HUES48 (cell line): ENCODE measurements around the gene TMTC2.

Experiments
- H3K27ac ChIP-seq: one replicate; pipeline ENCODE4 v1.7.0; 2013; ENCODE audit warnings: low read depth, low read length, inconsistent platforms
- H3K27me3 ChIP-seq: 2 replicates; pipeline ENCODE4 v1.6.1; 2013; ENCODE audit warnings: mild to moderate bottlenecking, low read length; ENCODE audit not compliant: control insufficient read depth, insufficient read depth
- H3K36me3 ChIP-seq: 2 replicates; pipeline ENCODE4 v1.6.1; 2013; ENCODE audit warnings: low read length; ENCODE audit not compliant: control insufficient read depth, insufficient read depth
- H3K4me1 ChIP-seq: 2 replicates; pipeline ENCODE4 v1.6.1; 2013; ENCODE audit warnings: mild to moderate bottlenecking, low read length; ENCODE audit not compliant: control insufficient read depth, insufficient read depth
- H3K4me3 ChIP-seq: 2 replicates; pipeline ENCODE4 v1.5.1; 2013; ENCODE audit warnings: mild to moderate bottlenecking, low read depth, low read length
- H3K9ac ChIP-seq: 2 replicates; pipeline ENCODE4 v1.6.1; 2013; ENCODE audit warnings: mild to moderate bottlenecking, low read depth, low read length, moderate library complexity
- H3K9me3 ChIP-seq: 2 replicates; pipeline ENCODE4 v1.6.1; 2013; ENCODE audit warnings: low read length; ENCODE audit not compliant: control insufficient read depth, insufficient read depth

The TMTC2 gene

DNA sequence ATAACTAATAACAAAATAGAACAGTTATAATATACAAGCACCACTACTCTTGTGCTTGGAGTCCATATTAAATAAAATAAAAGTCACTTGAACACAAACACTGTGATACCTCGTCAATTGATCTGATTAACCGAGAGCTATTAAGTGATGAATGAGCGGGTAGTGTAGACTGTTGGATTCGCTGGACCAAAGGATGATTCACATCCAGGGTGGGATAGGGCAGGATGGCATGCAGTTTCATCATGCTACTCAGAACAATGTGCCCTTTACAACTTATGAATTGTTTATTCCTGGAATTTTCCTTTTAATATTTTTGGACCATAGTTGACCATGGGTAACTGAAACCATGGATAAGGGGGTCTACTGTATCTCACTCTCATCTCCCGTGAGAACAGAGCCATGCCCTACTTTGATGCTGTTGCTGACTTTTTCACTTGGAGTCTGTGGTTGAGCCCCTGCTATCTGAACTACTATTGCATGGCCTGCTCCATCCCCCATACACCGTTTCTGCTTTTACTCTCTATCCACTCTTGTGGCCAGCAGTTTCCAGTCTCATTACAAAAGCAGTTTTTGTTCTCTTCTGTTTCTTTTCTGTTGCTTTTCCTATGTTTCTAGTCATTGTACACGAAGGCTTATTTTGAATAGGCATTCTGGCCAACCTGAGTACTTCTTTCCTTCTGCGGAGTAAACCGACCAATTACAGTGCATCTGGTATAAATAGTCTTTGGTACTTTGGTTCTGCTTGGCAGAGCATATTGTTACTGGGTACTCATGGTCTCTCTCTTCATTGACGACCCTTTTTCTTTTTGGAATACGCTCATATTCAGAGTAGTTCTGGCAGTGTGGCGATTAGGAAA lies 12.2 kb downstream of the TMTC2 start:
- Histone ChIP-seq H3K4me1 (no peaks in the 10 kb centered on the region), H3K27me3 (no peaks in the 10 kb centered on the region), H3K9ac (no peak overlapping the region)

DNA sequence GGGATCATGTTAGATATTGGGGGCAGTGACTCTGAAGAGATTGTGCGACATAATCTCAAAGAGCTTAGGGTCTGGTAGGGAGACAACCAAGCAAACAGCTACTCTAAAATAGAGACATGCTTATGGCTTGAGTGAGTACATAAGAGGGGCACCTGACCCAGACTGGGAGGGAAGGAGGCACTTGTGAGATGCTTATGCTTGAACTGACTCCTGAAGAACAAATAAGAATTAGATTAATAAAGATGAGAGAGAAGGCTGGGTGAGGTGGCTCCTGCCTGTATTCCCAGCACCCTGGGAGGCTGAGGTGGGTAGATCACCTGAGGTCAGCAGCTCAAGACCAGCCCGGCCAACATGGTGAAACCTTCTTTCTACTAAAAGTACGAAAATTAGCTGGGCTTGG lies 19.1 kb downstream of the TMTC2 start:
- Histone ChIP-seq H3K27me3 (no peaks in the 10 kb centered on the region), H3K36me3 (no peaks in the 10 kb centered on the region), H3K4me3 (no peak overlapping the region), H3K9ac (no peak overlapping the region), H3K9me3 (no peaks in the 10 kb centered on the region), H3K27ac (no peak overlapping the region), H3K4me1 (peaks cover 21% of the 10 kb centered on the region)

More for the DNA sequence above, 12.2 kb downstream of the TMTC2 start:
- Histone ChIP-seq H3K9me3 (no peaks in the 10 kb centered on the region), H3K4me3 (no peak overlapping the region), H3K27ac (no peak overlapping the region), H3K36me3 (no peaks in the 10 kb centered on the region)

- Histone ChIP-seq H3K27ac (peak overlapping the region; percentile 60), H3K9me3 (no peaks in the 10 kb centered on the region), H3K4me3 (no peak overlapping the region), H3K36me3 (no peaks in the 10 kb centered on the region), H3K9ac (no peak overlapping the region), H3K27me3 (no peaks in the 10 kb centered on the region), H3K4me1 (peaks cover 21% of the 10 kb centered on the region)
These were observed 21.6 kb downstream of the TMTC2 start for GRCh38 chr12:82708061-82708879.

DNA sequence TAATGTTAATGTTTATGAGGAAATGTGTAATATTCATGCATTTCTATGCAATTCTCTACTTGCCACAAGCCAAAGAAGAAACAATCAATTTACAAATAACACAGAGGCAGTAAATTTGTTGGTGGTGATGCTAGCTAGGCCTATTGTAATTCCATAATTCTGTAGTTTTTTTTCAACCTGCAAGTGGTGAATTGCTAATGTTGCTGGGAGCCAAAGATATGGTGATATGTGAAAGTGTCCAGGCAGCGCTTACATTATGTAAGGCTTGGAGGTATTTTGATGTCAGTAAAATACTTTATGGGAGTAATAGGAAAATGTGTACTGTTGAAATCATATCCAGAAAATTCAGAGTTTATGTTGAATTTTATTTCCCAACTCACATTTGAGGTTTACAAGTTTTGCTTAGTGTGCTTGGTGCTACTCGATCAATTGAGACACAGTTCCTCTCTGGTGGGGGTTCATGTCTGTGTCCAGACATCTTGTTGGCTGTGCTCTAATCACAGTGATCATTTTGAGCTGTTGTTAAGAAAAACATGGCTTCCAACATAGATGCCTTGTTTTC lies 23.2 kb downstream of the TMTC2 start:
- H3K4me3 ChIP-seq = no peak overlapping the region
- peaks cover 21% of the 10 kb centered on the region for H3K4me1 ChIP-seq
- H3K9ac ChIP-seq = no peak overlapping the region
- H3K36me3 ChIP-seq = no peaks in the 10 kb centered on the region
- H3K27me3 ChIP-seq = no peaks in the 10 kb centered on the region
- H3K27ac ChIP-seq = no peak overlapping the region
- H3K9me3 ChIP-seq = no peaks in the 10 kb centered on the region

- Histone ChIP-seq H3K9ac (no peak overlapping the region), H3K27me3 (no peaks in the 10 kb centered on the region), H3K27ac (no peak overlapping the region), H3K36me3 (no peaks in the 10 kb centered on the region), H3K4me3 (no peak overlapping the region), H3K9me3 (no peaks in the 10 kb centered on the region), H3K4me1 (peaks cover 21% of the 10 kb centered on the region)
These were observed 24.0 kb downstream of the TMTC2 start for GRCh38 chr12:82710741-82711140.

DNA sequence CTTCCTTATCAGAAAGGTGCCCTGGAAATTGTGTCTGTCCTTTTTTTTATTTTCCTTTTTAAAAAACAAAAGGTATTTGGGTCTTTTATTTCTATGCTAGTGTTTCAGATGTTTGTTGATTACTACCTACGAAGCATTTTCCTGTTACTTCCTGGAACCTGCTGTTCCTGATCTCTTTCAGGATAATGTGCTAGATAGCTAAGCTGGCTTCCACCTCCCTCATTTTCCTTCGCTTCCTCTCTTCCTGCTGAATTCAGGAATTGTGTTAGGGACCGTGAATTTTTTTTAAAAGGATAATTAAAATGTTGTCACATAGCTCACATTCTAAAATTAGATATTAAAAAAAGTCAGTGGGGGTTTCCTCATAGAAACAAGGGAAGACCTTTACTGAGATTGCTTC lies 27.7 kb downstream of the TMTC2 start:
- H3K27ac ChIP-seq = no peak overlapping the region
- no peaks in the 10 kb centered on the region for H3K27me3 ChIP-seq
- H3K9ac ChIP-seq = no peak overlapping the region
- H3K4me1 ChIP-seq = peaks cover 3% of the 10 kb centered on the region; the same call in 1 of the 2 replicates
- H3K4me3 ChIP-seq = no peak overlapping the region
- H3K9me3 ChIP-seq = no peaks in the 10 kb centered on the region
- H3K36me3 ChIP-seq = no peaks in the 10 kb centered on the region

DNA sequence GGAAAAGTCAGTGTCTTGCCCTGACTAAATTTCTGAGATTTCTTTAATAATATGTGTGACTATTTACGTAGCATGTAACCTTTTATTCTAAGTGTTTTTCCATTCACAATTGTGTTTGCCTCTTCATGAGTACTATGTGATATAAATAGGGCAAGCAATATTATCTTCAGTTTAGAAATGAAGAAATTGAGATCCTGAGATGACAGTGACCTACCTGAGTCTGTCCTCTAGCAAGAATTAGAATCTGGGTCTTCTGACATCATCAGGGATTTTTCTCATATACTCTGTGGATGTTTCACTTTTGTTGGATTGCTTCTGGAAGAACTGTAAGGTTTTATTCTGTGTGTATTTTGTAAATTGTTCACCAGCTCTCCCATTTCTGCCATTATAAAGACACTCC lies 35.0 kb downstream of the TMTC2 start:
- Histone ChIP-seq H3K9ac (no peak overlapping the region), H3K4me3 (no peak overlapping the region)

DNA sequence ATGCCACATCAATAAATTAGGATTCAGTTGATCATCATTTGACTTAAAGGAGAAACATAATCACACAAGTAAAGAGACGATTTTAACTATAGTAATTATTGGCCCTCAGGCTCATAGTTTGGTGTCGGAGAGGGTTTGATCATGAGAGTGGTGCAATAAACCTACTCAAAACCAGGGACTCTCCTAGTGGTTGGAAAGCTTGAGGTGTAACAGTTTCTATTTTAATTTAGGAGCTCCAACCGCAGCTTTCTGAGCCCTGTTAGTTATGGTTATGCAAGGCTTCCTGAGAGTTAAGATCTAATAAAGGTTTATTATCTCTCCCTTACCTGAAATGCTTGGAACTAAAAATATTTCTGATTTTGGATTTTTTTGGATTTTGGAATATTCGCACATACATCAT lies 36.4 kb downstream of the TMTC2 start:
- Histone ChIP-seq H3K9ac (no peak overlapping the region), H3K27me3 (no peaks in the 10 kb centered on the region), H3K27ac (no peak overlapping the region), H3K4me3 (no peak overlapping the region), H3K9me3 (no peaks in the 10 kb centered on the region), H3K4me1 (peaks cover 15% of the 10 kb centered on the region; the same call in 1 of the 2 replicates), H3K36me3 (no peaks in the 10 kb centered on the region)

More for the DNA sequence above, 35.0 kb downstream of the TMTC2 start:
- Histone ChIP-seq H3K27me3 (no peaks in the 10 kb centered on the region), H3K27ac (no peak overlapping the region), H3K36me3 (no peaks in the 10 kb centered on the region), H3K4me1 (peaks cover 15% of the 10 kb centered on the region; the same call in 1 of the 2 replicates), H3K9me3 (no peaks in the 10 kb centered on the region)

GRCh38 chr12:82723891-82724290 lies 37.2 kb downstream of the TMTC2 start:
- H3K4me1 ChIP-seq = peaks cover 15% of the 10 kb centered on the region; the same call in 1 of the 2 replicates
- H3K27ac ChIP-seq = no peak overlapping the region

DNA sequence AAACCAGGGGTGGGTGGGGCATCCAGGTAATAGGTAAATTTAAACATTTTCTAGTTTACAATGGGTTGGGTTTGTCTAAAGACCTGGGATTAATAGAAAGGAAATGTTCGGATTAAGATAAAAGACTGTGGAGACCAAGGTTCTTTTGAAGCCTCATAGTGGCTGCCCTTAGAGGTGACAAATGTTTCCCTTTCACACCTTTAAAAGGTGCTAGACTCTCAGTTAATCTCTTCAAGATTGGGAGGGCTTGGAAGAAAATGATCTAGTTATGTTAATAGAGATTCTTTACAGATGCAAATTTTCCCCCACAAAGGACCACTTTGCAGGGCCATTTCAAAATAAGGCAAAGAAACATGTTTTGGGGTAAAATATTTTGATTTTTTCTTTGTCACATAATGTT lies 39.0 kb downstream of the TMTC2 start:
- H3K9me3 ChIP-seq = no peaks in the 10 kb centered on the region
- H3K36me3 ChIP-seq = no peaks in the 10 kb centered on the region
- H3K27me3 ChIP-seq = no peaks in the 10 kb centered on the region
- H3K4me1 ChIP-seq = peaks cover 11% of the 10 kb centered on the region; the same call in 1 of the 2 replicates
- H3K27ac ChIP-seq = peak overlapping the region; percentile 65
- no peak overlapping the region for H3K9ac ChIP-seq
- no peak overlapping the region for H3K4me3 ChIP-seq

More at GRCh38 chr12:82723891-82724290, 37.2 kb downstream of the TMTC2 start:
- H3K27me3 ChIP-seq = no peaks in the 10 kb centered on the region
- H3K4me3 ChIP-seq = no peak overlapping the region
- H3K9ac ChIP-seq = no peak overlapping the region
- H3K9me3 ChIP-seq = no peaks in the 10 kb centered on the region
- no peaks in the 10 kb centered on the region for H3K36me3 ChIP-seq
